Measurements from ENCODE around the gene CSMD2. TPM values are rescaled to one million over a fixed set of nuclear protein-coding genes. Genes with fewer than 3 reads are reported as not detected.

CSMD2 gene
- total and polyA plus RNA-seq, 2 of the 8 experiments (the other 6 are each of a cell fraction or from before 2014, with no cell fraction given) = 7.0 to 14.7 TPM

- Histone ChIP-seq H3K23ac (ENCODE audit: insufficient read length) (no peak overlapping the region), H3K4me2 (ENCODE audit: insufficient read depth in 1 of 2, low read depth in 2 of 2, low read length in 2 of 2) (no peak overlapping the region), H3K27ac (ENCODE audit: low read depth, low read length) (no peak overlapping the region), H2BK120ac (replicated peaks; ENCODE audit: low read depth, low read length) (no peak overlapping the region), H3K9ac (replicated peaks in 1 of 4; ENCODE audit: extremely low read depth in 1 of 4, low read depth in 3 of 4, low read length in 3 of 4) (no peak overlapping the region), H2BK5ac (ENCODE audit: low read depth, low read length) (no peak overlapping the region), H2BK20ac (ENCODE audit: low read length) (no peak overlapping the region), H3K4ac (replicated peaks; ENCODE audit: insufficient read length, low read depth, low read length) (no peak overlapping the region), H3K14ac (ENCODE audit: insufficient read length) (no peak overlapping the region), H3K23me2 (ENCODE audit: low read depth, low read length) (no peaks in the 10 kb centered on the region), H4K5ac (ENCODE audit: insufficient read length, low read depth, low read length) (no peak overlapping the region), H3K36me3 (ENCODE audit: control insufficient read depth in 2 of 4, insufficient read depth in 4 of 4, low read length in 3 of 4) (peaks cover 0 to 5% (median 0%) of the 10 kb centered on the region in 4 experiments; a peak in 1 of 8 replicates), H3K79me2 (ENCODE audit: control insufficient read depth in 1 of 2, insufficient read depth in 2 of 2, low read length in 2 of 2) (no peaks in the 10 kb centered on the region), H3K27me3 (replicated peaks in 1 of 4; ENCODE audit: control insufficient read depth in 3 of 4, extremely low read depth in 1 of 4, insufficient read depth in 3 of 4, low read length in 3 of 4) (no peaks in the 10 kb centered on the region), H3K18ac (ENCODE audit: extremely low read depth, low read length) (no peak overlapping the region), H3K56ac (replicated peaks; ENCODE audit: insufficient read length, low read depth, low read length) (no peak overlapping the region), H3K4me3 (ENCODE audit: extremely low read depth in 1 of 4, insufficient read depth in 2 of 4, low read depth in 3 of 4, low read length in 4 of 4) (no peak overlapping the region), H3K79me1 (ENCODE audit: low read depth, low read length) (no peaks in the 10 kb centered on the region), H3K9me3 (ENCODE audit: insufficient read depth in 2 of 2, low read depth in 1 of 2, low read length in 1 of 2) (peaks cover 9 to 18% of the 10 kb centered on the region in 2 experiments; a peak in 3 of 4 replicates), H2AFZ (ENCODE audit: low read length) (no peak overlapping the region), H4K91ac (replicated peaks; ENCODE audit: insufficient read length, low read length) (no peak overlapping the region), H2BK15ac (ENCODE audit: low read length) (no peak overlapping the region), H2BK12ac (ENCODE audit: low read depth, low read length) (no peak overlapping the region), H4K20me1 (replicated peaks in 1 of 2; ENCODE audit: control insufficient read depth in 1 of 2, insufficient read depth in 2 of 2, low read length in 2 of 2) (no peaks in the 10 kb centered on the region), H4K8ac (ENCODE audit: extremely low read depth, insufficient read depth, low read length) (no peak overlapping the region), H2AK5ac (ENCODE audit: low read depth, low read length) (no peak overlapping the region), H3K4me1 (replicated peaks in 1 of 4; ENCODE audit: control insufficient read depth in 3 of 4, insufficient read depth in 4 of 4, low read length in 3 of 4) (no peaks in the 10 kb centered on the region)
- ChIA-PET POLR2A (ENCODE audit: partially characterized antibody) (no interaction called here), CTCF (ENCODE audit: partially characterized antibody) (interaction anchor here (1.0 kb wide), 1 partner anchor 161 kb away, joined by 3 read pairs; no protein-coding TSS in a partner anchor)
- WGBS, 2 experiments (ENCODE audit: extremely low coverage in 1 of 2, insufficient coverage in 1 of 2, insufficient read length in 1 of 2, insufficient replicate concordance in 2 of 2, low coverage in 1 of 2, low lambda C conversion rate in 2 of 2, missing lambda C conversion rate in 1 of 2) = 96% methylated on average over 5 of the region's 5 CpGs; no CpG with 5 or more reads in 1 of the 2 experiments
- DNase-seq (ENCODE audit: low read depth in 1 of 2, low spot score in 2 of 2) = no peak
- FAIRE-seq = no peak
- TF ChIP-seq EP300 (IDR thresholded peaks at IDR 0.05; ENCODE audit: borderline replicate concordance in 1 of 2, low read depth in 2 of 2, low read length in 2 of 2) (no peak), SP4 (IDR thresholded peaks at IDR 0.05; ENCODE audit: low read length) (no peak), BCL11A (IDR thresholded peaks at IDR 0.05; ENCODE audit: low read depth in 2 of 2, low read length in 2 of 2) (no peak), USF2 (IDR thresholded peaks at IDR 0.05; ENCODE audit: low read length) (no peak), KDM4A (IDR thresholded peaks at IDR 0.05; ENCODE audit: low read depth, low read length, severe bottlenecking) (no peak), GTF2F1 (IDR thresholded peaks at IDR 0.05; ENCODE audit: borderline replicate concordance, low read depth, low read length) (no peak), YY1 (IDR thresholded peaks at IDR 0.05; ENCODE audit: low read depth, low read length) (no peak), NRF1 (IDR thresholded peaks at IDR 0.05; ENCODE audit: low read depth, low read length) (no peak)
- TF ChIP-seq, protein P1, sequence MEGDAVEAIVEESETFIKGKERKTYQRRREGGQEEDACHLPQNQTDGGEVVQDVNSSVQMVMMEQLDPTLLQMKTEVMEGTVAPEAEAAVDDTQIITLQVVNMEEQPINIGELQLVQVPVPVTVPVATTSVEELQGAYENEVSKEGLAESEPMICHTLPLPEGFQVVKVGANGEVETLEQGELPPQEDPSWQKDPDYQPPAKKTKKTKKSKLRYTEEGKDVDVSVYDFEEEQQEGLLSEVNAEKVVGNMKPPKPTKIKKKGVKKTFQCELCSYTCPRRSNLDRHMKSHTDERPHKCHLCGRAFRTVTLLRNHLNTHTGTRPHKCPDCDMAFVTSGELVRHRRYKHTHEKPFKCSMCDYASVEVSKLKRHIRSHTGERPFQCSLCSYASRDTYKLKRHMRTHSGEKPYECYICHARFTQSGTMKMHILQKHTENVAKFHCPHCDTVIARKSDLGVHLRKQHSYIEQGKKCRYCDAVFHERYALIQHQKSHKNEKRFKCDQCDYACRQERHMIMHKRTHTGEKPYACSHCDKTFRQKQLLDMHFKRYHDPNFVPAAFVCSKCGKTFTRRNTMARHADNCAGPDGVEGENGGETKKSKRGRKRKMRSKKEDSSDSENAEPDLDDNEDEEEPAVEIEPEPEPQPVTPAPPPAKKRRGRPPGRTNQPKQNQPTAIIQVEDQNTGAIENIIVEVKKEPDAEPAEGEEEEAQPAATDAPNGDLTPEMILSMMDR (IDR thresholded peaks at IDR 0.05; ENCODE audit: control extremely low read depth in 1 of 3, insufficient read depth in 1 of 3, low read depth in 1 of 3, low read length in 3 of 3) = no peak
- TF ChIP-seq, protein P2, sequence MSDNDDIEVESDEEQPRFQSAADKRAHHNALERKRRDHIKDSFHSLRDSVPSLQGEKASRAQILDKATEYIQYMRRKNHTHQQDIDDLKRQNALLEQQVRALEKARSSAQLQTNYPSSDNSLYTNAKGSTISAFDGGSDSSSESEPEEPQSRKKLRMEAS (IDR thresholded peaks at IDR 0.05) = no peak
These were observed 338.3 kb downstream of the CSMD2 start for GRCh38 chr1:33826711-33827110.
